H1 (cell line): ENCODE data around the gene ZNF367. TPM values are rescaled to one million over a fixed set of nuclear protein-coding genes. Genes with fewer than 3 reads are reported as not detected.

Source experiments
- CTCF ChIA-PET: fragments of 300-600 bp; sonication (Branson Sonifier 250); formaldehyde crosslinking; loops from one replicate; lab custom pipeline; 2021; ENCODE audit not compliant: partially characterized antibody; lab: Charles Lee
- POLR2A ChIA-PET: fragments of 300-600 bp; sonication (Branson Sonifier 250); formaldehyde crosslinking; loops from one replicate; lab custom pipeline; 2021; ENCODE audit warnings: inconsistent platforms; ENCODE audit not compliant: partially characterized antibody; lab: Charles Lee
- DNase-seq, 2 experiments: peaks; one replicate each; pipeline versions ENCODE4 v3.0.0 to v3.0.0-alpha.2; 2010 to 2022; ENCODE audit warnings: low spot score in 2 of 2, low read depth in 1 of 2, mixed read lengths in 1 of 2
- FAIRE-seq: peaks from 2 replicates; lab custom pipeline; 2011; peaks lifted over from hg19 to GRCh38; lab: Jason Lieb, UNC
- H2AFZ ChIP-seq: 2 replicates; pipeline ENCODE4 v1.8.1; 2012; ENCODE audit warnings: low read length, inconsistent platforms
- H2AK5ac ChIP-seq: 2 replicates; pipeline ENCODE4 v1.6.1; 2013; ENCODE audit warnings: low read depth, low read length
- H2BK120ac ChIP-seq: replicated peaks from 2 replicates; pipeline ENCODE3; 2013; ENCODE audit warnings: low read depth, low read length, inconsistent platforms
- H2BK12ac ChIP-seq: 2 replicates; pipeline ENCODE4 v1.6.1; 2013; ENCODE audit warnings: low read depth, low read length
- H2BK15ac ChIP-seq: 2 replicates; pipeline ENCODE4 v1.6.1; 2013; ENCODE audit warnings: low read length
- H2BK20ac ChIP-seq: 2 replicates; pipeline ENCODE4 v1.6.1; 2013; ENCODE audit warnings: low read length
- H2BK5ac ChIP-seq: 2 replicates; pipeline ENCODE4 v1.6.1; 2013; ENCODE audit warnings: low read depth, low read length
- H3K14ac ChIP-seq: 2 replicates; pipeline ENCODE4 v1.6.1; 2013; ENCODE audit warnings: inconsistent platforms; ENCODE audit not compliant: insufficient read length
- H3K18ac ChIP-seq: 2 replicates; pipeline ENCODE4 v1.6.1; 2013; ENCODE audit warnings: low read length; ENCODE audit errors: extremely low read depth
- H3K23ac ChIP-seq: 2 replicates; pipeline ENCODE4 v1.6.1; 2013; ENCODE audit warnings: inconsistent platforms; ENCODE audit not compliant: insufficient read length
- H3K23me2 ChIP-seq: 2 replicates; pipeline ENCODE4 v1.6.1; 2013; ENCODE audit warnings: low read depth, low read length
- H3K27ac ChIP-seq: 2 replicates; pipeline ENCODE4 v1.6.1; 2011; ENCODE audit warnings: low read depth, low read length, inconsistent platforms
- H3K27me3 ChIP-seq, 4 experiments: replicated peaks in 1 of 4; 1 replicate in 1 of 4; 2 replicates in 3 of 4; pipeline versions ENCODE4 v1.6.1 to v1.8.1; 2011 to 2013; ENCODE audit warnings: low read length in 3 of 4, mild to moderate bottlenecking in 3 of 4, inconsistent platforms in 2 of 4, mixed read lengths in 2 of 4, moderate library complexity in 1 of 4; ENCODE audit not compliant: control insufficient read depth in 3 of 4, insufficient read depth in 3 of 4; ENCODE audit errors: extremely low read depth in 1 of 4
- H3K36me3 ChIP-seq, 4 experiments: 2 replicates each; pipeline versions ENCODE4 v1.6.1 to v1.8.1; 2011 to 2013; ENCODE audit warnings: mild to moderate bottlenecking in 4 of 4, low read length in 3 of 4, moderate library complexity in 2 of 4, control low read depth in 1 of 4, inconsistent platforms in 1 of 4; ENCODE audit not compliant: insufficient read depth in 4 of 4, control insufficient read depth in 2 of 4
- H3K4ac ChIP-seq: replicated peaks from 2 replicates; pipeline ENCODE3; 2013; ENCODE audit warnings: low read length, low read depth, mixed read lengths, inconsistent platforms; ENCODE audit not compliant: insufficient read length
- H3K4me1 ChIP-seq, 4 experiments: replicated peaks in 1 of 4; 1 replicate in 1 of 4; 2 replicates in 3 of 4; pipeline versions ENCODE4 v1.6.1 to v1.8.1; 2011 to 2013; ENCODE audit warnings: low read length in 3 of 4, inconsistent platforms in 2 of 4, mixed read lengths in 1 of 4; ENCODE audit not compliant: insufficient read depth in 4 of 4, control insufficient read depth in 3 of 4
- H3K4me2 ChIP-seq, 2 experiments: 2 replicates each; pipeline versions ENCODE4 v1.6.1 to v1.8.1; 2011 to 2013; ENCODE audit warnings: low read depth in 2 of 2, low read length in 2 of 2, control low read depth in 1 of 2, inconsistent platforms in 1 of 2, mild to moderate bottlenecking in 1 of 2; ENCODE audit not compliant: insufficient read depth in 1 of 2
- H3K4me3 ChIP-seq, 4 experiments: fragments of 200-600, 300-600 bp in 1 of 4; sonication (generic), shearing (Covaris generic), sonication (Bioruptor Twin) in 1 of 4; 2 replicates each; pipeline versions ENCODE4 v1.5.1 to v1.8.1; 2011 to 2016; ENCODE audit warnings: low read length in 4 of 4, low read depth in 3 of 4, control low read depth in 2 of 4, inconsistent platforms in 2 of 4, mild to moderate bottlenecking in 2 of 4, mixed read lengths in 1 of 4, moderate library complexity in 1 of 4; ENCODE audit not compliant: insufficient read depth in 2 of 4; ENCODE audit errors: extremely low read depth in 1 of 4
- H3K56ac ChIP-seq: replicated peaks from 2 replicates; pipeline ENCODE3; 2013; ENCODE audit warnings: low read depth, mild to moderate bottlenecking, mixed read lengths, low read length, inconsistent platforms; ENCODE audit not compliant: insufficient read length
- H3K79me1 ChIP-seq: 2 replicates; pipeline ENCODE4 v1.6.1; 2013; ENCODE audit warnings: low read depth, low read length, control low read depth
- H3K79me2 ChIP-seq, 2 experiments: 2 replicates each; pipeline versions ENCODE4 v1.6.1 to v1.8.1; 2012 to 2013; ENCODE audit warnings: low read length in 2 of 2, mild to moderate bottlenecking in 2 of 2, inconsistent platforms in 1 of 2; ENCODE audit not compliant: insufficient read depth in 2 of 2, control insufficient read depth in 1 of 2
- H3K9ac ChIP-seq, 4 experiments: replicated peaks in 1 of 4; 1 replicate in 1 of 4; 2 replicates in 3 of 4; pipeline versions ENCODE4 v1.6.1 to v1.8.1; 2011 to 2013; ENCODE audit warnings: low read depth in 3 of 4, low read length in 3 of 4, control low read depth in 2 of 4, mild to moderate bottlenecking in 2 of 4, moderate library complexity in 2 of 4, inconsistent platforms in 1 of 4; ENCODE audit errors: extremely low read depth in 1 of 4
- H3K9me3 ChIP-seq, 2 experiments: 2 replicates each; pipeline versions ENCODE4 v1.6.1 to v1.8.1; 2012 to 2013; ENCODE audit warnings: mild to moderate bottlenecking in 2 of 2, moderate library complexity in 2 of 2, control low read depth in 1 of 2, inconsistent platforms in 1 of 2, low read depth in 1 of 2, low read length in 1 of 2, mixed read lengths in 1 of 2; ENCODE audit not compliant: insufficient read depth in 2 of 2
- H4K20me1 ChIP-seq, 2 experiments: replicated peaks in 1 of 2; 2 replicates each; pipeline versions ENCODE3 to v1.8.1; 2011 to 2013; ENCODE audit warnings: inconsistent platforms in 2 of 2, low read length in 2 of 2, mild to moderate bottlenecking in 1 of 2; ENCODE audit not compliant: insufficient read depth in 2 of 2, control insufficient read depth in 1 of 2
- H4K5ac ChIP-seq: 2 replicates; pipeline ENCODE4 v1.6.1; 2013; ENCODE audit warnings: low read length, low read depth, mixed read lengths, inconsistent platforms; ENCODE audit not compliant: insufficient read length
- H4K8ac ChIP-seq: 2 replicates; pipeline ENCODE4 v1.8.0; 2013; ENCODE audit warnings: mild to moderate bottlenecking, moderate library complexity, low read length, inconsistent platforms; ENCODE audit not compliant: insufficient read depth; ENCODE audit errors: extremely low read depth
- H4K91ac ChIP-seq: replicated peaks from 2 replicates; pipeline ENCODE3; 2013; ENCODE audit warnings: low read length, mixed read lengths, inconsistent platforms; ENCODE audit not compliant: insufficient read length
- POLR2A ChIP-seq, 2 experiments: IDR thresholded peaks; 1 replicate in 1 of 2; 2 replicates in 1 of 2; pipeline ENCODE4 v1.6.1; 2011; ENCODE audit warnings: low read depth in 2 of 2, low read length in 2 of 2, mild to moderate bottlenecking in 2 of 2; ENCODE audit errors: control extremely low read depth in 1 of 2
- RFX5 ChIP-seq: IDR thresholded peaks from 2 replicates; pipeline ENCODE4 v1.6.1; 2011; ENCODE audit warnings: low read depth, low read length, improper control_type of control experiment, borderline replicate concordance
- WGBS, 2 experiments: shearing (Covaris generic) in 1 of 2; methylation state at CpG; one replicate each; pipeline versions ENCODE4 v1.1.6 to v1.1.7; 2013 to 2015; ENCODE audit warnings: low lambda C conversion rate in 2 of 2, mixed read lengths in 2 of 2, inconsistent platforms in 1 of 2, low coverage in 1 of 2, missing lambda C conversion rate in 1 of 2; ENCODE audit not compliant: insufficient replicate concordance in 2 of 2, insufficient coverage in 1 of 2, insufficient read length in 1 of 2; ENCODE audit errors: extremely low coverage in 1 of 2, missing lambda C conversion rate in 1 of 2; 5-methylcytosine and 5-hydroxymethylcytosine counted together
- polyA plus RNA-seq, 7 experiments: library from polyadenylated mRNA; depleted of rRNA in 3 of 7; stranded (reverse) in 5 of 7; unstranded in 2 of 7; fragments of >200 nt in 5 of 7; fragments of 200-250 nt in 2 of 7; gene quantifications; 1 replicate in 5 of 7; 2 replicates in 1 of 7; 4 replicates in 1 of 7; pipeline versions ENCODE4 v1.2.1 to v1.2.3, GENCODE V29; 2011 to 2013; ENCODE audit warnings: missing spikeins in 2 of 7, mixed read lengths in 2 of 7
- total RNA-seq: library from RNA; stranded (reverse); fragmentation: NEBNext Ultra II Directional; extraction: Animal tissue kit (Norgen Biotek cat#: 25700); gene quantifications from 2 replicates; pipeline ENCODE4 v1.2.1, GENCODE V29; 2021

The ZNF367 gene
- total and polyA plus RNA-seq, 2 of the 8 experiments (the other 6 are each of a cell fraction or from before 2014, with no cell fraction given): 2.2 to 8.2 TPM

GRCh38 chr9:96367943-96368342 is 50.2 kb downstream of the ZNF367 start:
- Histone ChIP-seq H2BK120ac (no peak overlapping the region), H3K56ac (no peak overlapping the region), H3K4me2 (no peak overlapping the region), H4K91ac (no peak overlapping the region), H2BK5ac (no peak overlapping the region), H3K4ac (no peak overlapping the region), H3K14ac (no peak overlapping the region), H3K9ac (no peak overlapping the region), H3K23ac (no peak overlapping the region), H3K23me2 (no peaks in the 10 kb centered on the region), H2BK20ac (no peak overlapping the region), H4K20me1 (no peaks in the 10 kb centered on the region), H4K8ac (no peak overlapping the region), H2BK15ac (no peak overlapping the region), H3K4me3 (no peak overlapping the region), H3K27ac (no peak overlapping the region), H3K27me3 (no peaks in the 10 kb centered on the region), H3K36me3 (peaks cover 0 to 6% (median 0%) of the 10 kb centered on the region in 4 experiments; a peak in 1 of 8 replicates), H2AFZ (no peak overlapping the region), H3K79me1 (no peaks in the 10 kb centered on the region), H3K9me3 (peaks cover 0 to 4% of the 10 kb centered on the region in 2 experiments; a peak in 1 of 4 replicates), H2BK12ac (no peak overlapping the region), H3K79me2 (no peaks in the 10 kb centered on the region), H2AK5ac (no peak overlapping the region), H4K5ac (no peak overlapping the region), H3K4me1 (no peaks in the 10 kb centered on the region), H3K18ac (no peak overlapping the region)
- WGBS, 2 experiments: 96% methylated on average over 1 of the region's 1 CpG; no CpG with 5 or more reads in 1 of the 2 experiments
- ChIA-PET POLR2A (no interaction called here), CTCF (no interaction called here)
- no peak for DNase-seq
- TF ChIP-seq RFX5 (no peak), POLR2A (IDR thresholded peaks at IDR 0.05; ENCODE audit: control extremely low read depth in 1 of 2, low read depth in 2 of 2, low read length in 2 of 2) (no peak)
- no peak for FAIRE-seq
